GM18867 (cell line): Measurements from ENCODE around the gene HEPHL1.

Source experiments
- ATAC-seq: cut with Tn5 transposase; IDR thresholded peaks from one replicate; pipeline ENCODE4 v1.9.1; 2021; ENCODE audit warnings: mild to moderate bottlenecking, moderate library complexity; ENCODE audit not compliant: unreplicated experiment

HEPHL1 gene

DNA sequence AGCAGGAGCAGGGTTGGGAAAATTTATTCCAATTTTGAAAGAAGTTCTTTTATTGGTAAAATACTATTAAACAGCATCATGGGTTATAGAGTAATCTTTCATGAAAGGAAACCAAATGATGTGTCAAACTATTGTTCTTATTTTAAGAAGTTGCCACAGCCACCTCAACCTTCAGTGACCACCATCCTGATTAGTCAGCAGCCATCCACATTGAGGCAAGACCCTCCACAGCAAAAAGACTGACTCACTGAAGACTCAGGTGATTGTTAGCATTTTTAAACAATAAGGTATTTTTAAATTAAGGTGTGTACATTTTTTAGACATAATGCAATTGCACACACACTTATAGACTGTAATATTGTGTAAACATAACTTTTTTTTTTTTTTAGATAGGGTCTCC lies 3.7 kb upstream of the HEPHL1 start:
- ATAC-seq: no peak

DNA sequence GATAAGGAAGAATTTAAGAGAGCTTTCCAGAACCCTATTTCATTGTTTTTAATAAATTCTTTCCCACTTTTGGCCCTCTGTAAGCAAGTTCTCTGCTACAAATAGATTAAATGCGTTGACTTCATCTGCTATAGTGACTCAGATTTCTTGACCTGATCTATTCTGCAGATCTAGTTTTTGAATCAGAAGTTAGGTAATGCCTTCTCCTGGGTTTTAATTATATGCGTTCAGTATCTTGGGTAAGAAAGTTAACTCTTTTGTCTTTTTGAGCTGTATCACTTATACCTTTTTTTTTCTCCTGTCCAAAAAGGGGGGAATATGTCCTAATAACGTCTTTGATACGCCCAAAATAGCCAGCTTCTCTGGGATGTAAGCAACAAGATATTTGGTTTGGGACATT lies 2.4 kb upstream of the HEPHL1 start:
- no peak for ATAC-seq

DNA sequence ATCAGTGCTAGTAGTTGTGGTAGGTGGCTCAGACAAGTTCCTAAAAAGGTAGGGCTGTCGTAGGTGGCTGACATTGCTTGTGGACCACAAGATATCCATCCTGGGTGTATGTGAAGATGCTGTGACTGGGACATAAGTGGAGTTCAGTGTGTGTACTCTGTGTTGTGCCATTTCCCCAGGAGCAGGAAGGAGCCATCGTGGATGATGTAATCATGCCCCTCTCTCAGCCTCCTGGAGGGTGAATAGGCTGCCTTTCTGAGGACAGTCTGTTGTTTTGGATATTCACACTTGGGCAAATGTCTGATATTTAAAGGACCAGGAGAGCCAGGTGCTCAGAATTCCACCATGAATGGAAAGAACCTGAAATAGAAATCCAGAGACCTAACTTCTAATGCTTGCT lies 2.7 kb downstream of the HEPHL1 start:
- ATAC-seq: no peak

DNA sequence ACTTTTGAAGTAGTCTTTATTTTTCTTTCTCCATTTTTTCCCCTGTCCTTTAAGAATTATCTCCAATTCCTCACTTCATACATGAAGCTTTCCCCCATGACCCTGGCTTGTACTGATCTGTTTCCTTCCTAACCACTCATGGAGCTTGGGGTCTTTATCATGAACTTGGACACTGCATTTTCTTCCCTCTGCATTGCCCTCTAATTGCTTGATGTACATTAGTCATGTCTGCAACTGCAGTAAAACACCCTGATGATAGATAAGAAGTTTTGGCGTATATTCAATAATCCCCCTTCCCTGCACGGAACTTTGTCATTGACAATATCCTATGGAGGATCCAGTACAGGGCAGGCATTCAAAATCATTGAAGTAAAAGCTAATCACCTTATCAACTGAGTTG lies 3.4 kb downstream of the HEPHL1 start:
- no peak for ATAC-seq

DNA sequence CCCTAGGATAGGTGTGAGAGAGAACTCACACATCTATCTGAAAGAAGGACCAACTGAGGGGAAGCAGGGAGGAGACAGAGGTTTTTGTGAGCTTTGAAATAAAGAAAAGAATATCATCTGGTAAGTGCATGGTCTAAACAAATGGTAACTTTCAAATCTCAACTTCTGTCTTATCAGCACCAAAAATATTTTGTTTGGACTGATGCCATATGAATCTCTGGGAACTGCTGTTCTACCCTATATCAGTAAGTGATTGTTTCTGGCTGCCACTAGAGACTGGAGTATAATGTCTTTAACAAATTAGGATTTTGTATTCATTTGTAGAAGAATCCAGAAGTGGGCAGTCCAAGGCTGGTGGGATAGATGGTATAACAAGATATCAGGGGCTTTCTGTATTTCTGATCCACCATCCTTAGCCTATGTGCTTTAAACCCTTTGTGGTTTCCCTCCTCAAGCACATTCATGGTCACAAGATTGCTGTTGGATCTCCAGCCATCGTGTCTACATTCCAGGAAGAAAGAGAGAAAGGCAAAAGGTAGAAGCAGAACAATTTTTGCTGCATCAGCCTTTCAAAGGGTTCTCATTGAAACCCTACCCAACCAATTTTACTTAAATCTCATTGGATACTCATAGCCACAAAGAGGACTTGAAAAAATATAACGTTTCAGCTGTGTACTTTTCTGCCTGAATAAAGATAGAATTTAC lies 4.7 kb downstream of the HEPHL1 start:
- ATAC-seq: no peak

DNA sequence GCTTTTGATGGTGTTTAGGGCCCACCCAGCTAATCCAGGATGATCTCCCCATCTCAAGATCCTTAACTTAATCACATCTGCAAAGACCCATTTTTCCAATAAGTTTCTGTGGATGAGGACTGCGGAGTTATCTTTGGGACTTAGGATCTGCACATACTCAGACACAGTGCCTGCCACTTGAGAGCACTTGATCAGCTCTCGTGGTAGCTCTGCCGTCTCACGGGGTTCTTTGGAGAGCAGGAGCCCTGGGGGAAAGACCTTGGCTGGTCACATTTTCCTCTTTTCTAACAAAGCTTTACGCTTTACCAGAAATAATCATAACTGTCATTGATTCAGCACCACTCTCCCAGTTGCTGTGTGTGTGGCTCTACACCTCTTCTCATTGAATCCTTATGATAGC lies 6.1 kb downstream of the HEPHL1 start:
- ATAC-seq: no peak

DNA sequence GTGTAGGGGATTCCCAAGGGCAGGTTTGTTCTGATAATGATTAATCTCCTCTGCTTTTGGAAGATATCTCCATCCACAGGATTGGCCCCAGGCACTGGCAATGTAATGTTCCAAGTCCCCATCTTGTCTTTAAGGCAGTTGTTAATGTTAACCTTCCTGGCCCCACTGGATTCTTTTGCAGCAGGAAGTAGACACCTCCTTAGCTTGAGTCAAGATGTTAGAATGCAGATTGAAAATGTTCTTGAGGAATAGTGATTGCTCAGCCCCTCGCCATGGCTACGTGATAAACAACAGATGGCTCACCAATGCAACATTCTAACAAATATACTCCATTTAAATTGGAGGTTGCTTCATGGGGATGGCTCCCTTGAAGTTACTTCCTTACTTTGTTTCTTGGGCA lies 7.3 kb downstream of the HEPHL1 start:
- ATAC-seq: no peak

DNA sequence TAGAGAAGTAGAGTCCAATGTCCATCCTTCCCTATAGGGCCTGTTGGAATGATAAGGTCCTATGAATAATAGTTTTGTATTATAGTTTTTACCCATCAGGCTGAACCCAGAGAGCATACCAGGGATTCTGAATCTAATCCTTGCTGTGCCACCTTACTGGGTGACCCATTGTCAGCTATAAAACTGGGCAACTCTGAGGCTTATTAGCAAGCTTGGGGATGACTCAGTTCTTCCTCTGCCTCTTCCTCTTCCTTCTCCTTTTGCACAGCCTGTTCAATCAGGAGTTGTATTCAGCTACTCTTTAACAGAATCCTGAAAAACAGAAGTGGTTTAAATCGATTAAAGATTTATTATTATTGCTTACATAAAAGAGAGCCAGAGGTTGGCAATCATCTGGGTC lies 8.9 kb downstream of the HEPHL1 start:
- ATAC-seq: no peak

DNA sequence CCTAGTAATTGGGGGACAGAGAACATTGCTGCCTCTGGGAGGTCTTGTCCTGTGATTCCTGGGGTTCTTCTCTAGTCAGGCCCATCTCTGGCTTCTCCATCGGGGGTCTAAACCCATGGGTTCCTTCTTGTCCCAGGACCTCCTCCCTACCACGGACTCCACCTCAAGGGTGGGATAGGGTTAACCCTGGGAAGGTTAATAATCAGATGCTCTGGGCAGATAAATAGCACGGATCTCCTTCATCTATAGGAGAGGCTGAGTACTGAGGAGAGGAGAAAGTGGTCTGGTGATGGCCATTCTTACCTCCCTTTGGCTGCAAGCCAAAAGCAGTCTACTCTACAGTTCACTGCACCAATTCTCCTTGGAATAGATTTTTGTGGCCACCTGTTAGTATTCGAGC lies 10.5 kb downstream of the HEPHL1 start:
- no peak for ATAC-seq

DNA sequence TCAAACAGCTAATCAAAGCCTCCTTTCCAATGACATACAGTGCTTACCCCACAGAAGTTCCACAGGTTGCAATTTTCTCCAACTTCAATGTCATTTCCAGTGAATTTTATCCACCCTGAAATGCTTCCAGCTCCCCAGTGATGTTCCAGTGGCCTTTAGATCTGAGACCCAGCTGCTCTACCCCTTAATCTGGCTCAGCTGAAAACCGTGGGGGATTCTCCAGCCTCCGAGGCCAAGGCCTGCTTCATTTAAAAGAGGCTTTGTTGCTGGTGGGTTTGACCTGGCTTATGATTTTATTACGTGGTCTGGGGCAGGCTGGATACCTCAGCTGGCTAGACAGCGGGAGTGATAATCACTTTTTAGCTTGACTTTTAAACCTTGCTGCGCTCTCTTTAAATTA lies 10.9 kb downstream of the HEPHL1 start:
- no peak for ATAC-seq

DNA sequence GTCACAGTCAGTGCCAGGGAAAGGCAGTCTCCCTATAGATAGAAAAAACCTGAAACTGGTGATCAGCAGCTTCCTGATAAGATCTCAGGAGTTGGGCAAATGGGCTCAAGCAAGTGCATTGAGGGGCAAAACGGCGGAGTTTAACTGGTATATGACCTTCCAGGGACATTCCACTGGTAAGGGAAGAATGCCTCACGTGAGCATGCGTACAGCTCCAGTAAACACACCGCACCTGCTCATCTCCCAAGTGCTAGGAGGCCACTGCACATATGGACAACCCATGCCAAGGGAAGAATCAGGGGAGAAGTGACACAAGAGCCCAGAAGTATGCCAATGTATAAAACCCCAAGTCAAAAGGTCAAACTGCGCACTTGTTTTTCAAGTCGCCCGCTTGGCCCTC lies 11.6 kb downstream of the HEPHL1 start:
- no peak for ATAC-seq

DNA sequence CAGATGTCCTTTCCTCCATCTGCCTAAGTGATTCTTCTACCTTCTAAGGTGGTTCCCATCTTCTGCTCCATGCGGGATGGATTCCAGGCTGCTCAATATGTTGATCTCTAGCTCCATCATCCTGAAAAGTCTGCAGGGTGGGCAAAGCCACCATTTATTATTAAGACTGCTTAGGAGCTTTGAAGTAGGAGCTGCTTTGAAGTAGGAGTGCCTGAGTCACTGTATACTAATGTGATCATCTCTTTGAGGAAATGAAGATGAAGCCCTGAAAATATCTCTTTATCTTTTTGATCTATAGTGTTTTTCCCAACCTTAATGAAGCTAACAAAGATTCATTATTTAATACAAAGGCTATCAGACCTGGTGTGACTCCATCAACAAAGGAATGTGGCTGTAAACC lies 13.1 kb downstream of the HEPHL1 start:
- no peak for ATAC-seq

DNA sequence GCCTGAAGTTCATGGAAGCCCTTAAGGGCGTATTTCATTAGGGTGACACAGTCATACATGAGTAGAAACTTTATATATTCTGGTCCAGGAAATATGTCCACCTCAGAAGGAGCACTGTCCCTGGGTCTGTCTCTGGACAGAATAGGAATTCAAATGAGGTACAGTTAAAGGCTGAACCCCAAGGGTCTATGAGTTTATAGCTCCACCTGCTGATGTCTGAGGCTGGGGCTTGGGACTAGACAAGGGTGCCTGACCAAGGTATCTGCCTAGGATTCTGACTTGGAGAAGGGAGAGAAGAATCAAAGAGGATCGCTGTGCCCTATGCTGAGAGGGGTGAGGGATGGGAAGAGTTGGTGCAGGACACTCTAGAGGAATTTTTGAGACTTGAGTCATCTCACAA lies 14.9 kb downstream of the HEPHL1 start:
- no peak for ATAC-seq

DNA sequence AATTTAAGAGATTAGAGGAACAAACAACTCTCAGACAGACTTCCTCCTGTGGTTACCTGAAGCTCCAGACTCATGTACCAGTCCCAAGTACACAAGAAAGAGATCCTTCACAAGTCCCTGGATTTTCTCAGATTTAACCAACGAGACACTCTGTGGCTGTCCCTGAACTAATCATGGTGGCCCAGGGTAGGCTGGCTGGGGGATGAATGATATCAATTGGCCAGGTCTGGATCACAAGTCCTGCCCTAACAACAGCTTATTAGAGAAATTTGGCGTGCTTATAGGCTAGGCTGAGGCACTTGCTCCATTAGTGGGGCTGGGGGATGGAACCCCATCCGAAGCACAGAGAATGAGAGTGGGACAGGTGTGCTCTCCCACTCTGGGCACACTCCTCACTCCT lies 22.1 kb downstream of the HEPHL1 start:
- no peak for ATAC-seq

DNA sequence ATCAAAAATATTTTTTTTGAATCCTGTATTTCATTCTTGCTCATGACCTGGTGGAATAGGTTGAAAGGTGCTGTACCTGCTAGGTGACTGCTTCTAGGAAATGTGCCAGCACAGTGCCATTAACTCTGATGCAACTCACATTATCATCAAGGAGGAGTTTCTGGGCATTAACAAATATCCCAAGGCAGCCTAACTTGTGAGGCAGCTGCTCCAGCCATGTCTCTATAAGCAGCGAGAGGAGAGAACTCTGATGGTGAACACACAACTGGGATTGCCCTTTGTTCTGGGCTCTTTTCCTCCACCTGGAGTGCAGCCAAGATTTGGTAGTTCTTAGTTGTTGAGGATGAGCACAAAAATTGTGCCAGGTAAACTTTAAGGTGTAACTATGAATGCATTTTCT lies 25.6 kb downstream of the HEPHL1 start:
- ATAC-seq: no peak

DNA sequence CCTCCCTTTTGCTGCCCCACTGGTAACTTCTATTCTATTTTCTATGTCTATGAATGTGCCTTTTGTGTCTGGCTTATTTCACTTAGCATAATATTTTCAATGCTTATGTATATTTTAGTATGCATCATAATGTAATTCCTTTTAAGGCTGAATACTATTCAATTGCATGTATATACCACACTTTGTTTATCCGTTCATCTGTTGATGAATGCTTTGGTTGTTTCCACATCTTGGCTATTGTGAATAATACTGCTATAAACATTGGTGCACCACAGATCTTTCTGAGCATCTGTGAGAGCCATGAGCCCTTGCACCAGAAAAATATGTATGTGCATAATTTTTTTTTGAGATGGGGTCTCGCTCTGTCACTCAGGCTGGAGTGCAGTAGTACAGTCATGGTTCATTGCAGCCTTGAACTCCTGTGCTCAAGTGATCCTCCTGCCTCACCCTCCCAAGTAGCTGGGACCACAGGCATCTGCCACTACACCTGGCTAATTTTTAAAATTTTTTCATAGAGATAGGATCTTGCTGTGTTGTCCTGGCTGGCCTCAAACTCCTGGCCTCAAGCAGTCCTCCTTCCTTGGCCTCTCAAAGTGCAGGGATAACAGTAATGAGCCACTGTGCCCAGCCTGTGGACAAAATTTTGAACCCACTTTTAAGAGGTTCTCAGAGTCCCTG lies 27.0 kb downstream of the HEPHL1 start:
- ATAC-seq: no peak

DNA sequence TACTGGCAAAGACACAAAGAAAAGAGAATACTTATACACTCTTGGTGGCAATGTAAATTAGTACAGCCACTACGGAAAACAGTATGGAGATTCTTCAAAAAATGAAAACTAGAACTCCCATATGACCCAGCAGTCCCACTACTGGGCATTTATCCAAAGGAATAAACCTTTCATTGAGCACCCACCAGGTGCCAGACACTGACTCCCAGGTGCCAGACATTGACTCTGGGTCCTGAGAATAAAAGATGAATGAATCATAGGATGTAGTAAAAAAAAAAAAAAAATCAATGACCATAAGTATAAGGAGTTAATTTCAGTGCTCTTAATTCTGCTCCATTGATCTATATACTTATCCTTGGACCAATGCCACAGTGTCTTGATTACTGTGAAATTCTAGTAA lies 28.2 kb downstream of the HEPHL1 start:
- ATAC-seq: no peak

DNA sequence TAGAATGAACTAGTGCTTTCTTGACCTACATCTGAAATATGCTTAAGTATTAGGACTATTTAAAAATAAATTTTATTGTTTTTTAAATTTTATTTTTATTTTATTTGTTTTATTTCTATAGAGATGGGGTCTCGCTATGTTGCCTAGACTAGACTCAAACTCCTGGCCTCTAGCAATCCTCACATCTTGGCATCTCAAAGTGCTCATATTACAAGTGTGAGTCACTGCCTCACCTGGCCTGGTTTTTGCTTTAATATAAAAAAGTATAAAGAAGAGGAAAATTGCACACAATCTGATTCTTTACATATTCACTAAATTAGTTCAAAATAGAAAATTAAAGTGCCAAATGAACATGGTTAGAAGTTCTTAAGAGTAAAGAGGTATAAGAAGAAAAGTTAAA lies 37.5 kb downstream of the HEPHL1 start:
- no peak for ATAC-seq

DNA sequence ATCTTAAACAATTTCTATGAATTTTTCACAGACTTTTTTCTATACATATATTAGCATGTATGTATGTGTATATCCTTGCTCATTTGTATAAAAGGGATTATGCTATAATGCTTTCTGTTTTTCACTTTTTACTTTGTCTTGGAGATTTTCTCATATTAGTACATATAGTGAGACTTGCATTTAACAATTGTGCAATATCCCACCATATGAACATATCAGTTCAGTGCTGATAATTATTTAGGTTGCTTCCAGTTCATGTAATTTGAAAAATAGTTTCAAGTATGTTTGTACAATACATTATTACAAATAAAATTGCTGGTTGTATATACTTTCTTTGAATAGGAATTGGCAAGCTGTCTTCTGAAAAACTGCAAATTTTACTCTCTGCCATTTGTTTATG lies 37.9 kb downstream of the HEPHL1 start:
- ATAC-seq: no peak

DNA sequence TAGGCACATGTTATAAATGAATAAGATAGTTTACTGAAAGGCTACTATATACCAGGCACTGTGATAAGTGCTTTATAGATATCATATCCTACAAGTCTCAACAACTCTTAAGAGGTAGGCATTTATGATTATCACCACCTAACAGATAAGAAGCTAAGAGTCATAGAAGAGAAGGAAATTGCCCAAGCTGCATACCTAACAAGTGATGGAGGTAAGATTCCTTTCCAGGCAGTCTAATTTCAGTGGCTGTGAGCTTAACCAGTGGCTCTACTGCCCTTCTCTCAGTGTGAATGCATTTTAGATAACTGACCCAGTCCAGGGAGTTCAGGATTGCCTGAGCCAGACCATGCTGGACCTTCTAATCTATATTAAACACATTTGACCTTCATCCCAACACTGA lies 39.2 kb downstream of the HEPHL1 start:
- ATAC-seq: no peak

DNA sequence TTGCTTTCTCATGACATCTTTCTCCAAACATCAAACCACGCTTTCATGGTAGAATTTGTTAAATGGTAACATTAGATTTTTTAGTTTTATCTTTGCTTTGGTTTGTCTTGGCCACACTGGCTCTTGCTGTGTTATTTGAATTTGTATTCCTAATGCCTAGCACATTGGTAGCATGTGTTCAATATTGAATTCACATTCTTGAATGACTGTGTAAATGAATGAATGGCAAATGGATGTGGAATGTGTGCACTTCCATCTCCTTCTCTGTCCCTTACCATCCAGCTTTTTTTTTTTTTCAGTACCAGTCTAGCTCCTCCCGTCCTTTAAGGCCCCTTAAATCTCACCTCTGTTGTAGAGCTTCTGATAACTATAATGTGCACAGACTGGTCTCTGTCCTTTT lies 41.2 kb downstream of the HEPHL1 start:
- no peak for ATAC-seq

DNA sequence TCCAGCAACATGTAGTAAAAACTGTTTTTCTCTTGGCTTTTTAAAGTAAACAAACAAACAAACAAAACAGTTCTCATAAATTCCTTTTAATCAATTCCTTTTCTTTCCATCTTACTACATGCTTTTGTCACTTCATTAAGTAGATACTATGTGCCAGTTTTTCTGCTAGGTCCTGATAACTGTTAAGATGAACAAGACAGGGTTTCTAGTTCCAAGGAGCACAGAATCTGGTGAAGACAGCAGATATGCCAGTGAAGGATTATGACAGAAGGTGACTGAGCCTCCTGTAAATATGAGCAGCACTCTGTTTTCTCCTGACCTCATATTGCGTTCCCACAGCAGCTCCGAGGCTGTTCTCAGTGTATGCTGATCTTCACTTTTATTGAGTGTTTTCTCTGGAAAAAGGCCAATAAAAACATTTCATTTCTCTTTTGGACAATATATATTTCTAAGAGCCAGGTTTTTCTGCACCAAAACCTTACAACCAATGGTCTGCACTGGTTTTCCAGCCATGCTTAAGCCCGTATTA lies 45.8 kb downstream of the HEPHL1 start:
- ATAC-seq: no peak

DNA sequence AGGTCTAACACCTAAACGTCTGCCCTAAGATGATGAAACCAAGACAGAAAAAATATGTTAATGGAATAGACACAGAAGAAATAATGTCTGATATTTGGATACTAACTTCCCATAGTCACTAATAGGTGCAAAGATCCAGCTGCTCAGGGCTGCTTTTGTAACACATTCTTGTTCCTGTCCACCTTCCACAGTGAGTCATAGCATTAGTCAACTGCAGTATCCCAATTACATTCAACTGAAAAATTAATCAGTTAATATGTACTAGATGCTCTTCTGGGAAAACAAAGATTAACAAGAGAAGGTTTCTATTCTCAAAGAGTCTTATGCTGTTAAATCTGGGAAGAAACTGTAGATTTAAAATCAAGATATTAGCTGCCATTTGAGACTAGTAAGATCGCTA lies 47.6 kb downstream of the HEPHL1 start:
- ATAC-seq: no peak
